K562 (cell line): ENCODE results near the gene TNPO2. TPM values are rescaled to one million over a fixed set of nuclear protein-coding genes. Genes with fewer than 3 reads are reported as not detected.

ENCODE experiments used
- ATAC-seq: fragments of 200-7000 bp; cut with Tn5 transposase; 3 replicates; pipeline ENCODE4 v1.9.1; 2020; ENCODE audit warnings: moderate library complexity
- BruUV-seq: library from RNA; stranded (reverse); fragments of 400-500 nt; replicated peaks from 2 replicates; lab custom pipeline; 2021; lab: Mats Ljungman, UMichigan
- CTCF ChIA-PET: fragments of 300-600 bp; formaldehyde crosslinking; extraction: SDS; loops from one replicate; lab custom pipeline; 2021; ENCODE audit warnings: low intra/inter-chr PET ratio; lab: Yijun Ruan, JAX
- POLR2A ChIA-PET: fragments of 300-600, 350-650 bp; sonication (Branson Sonifier 250); formaldehyde crosslinking; extraction: SDS; loops from one replicate; lab custom pipeline; 2021; ENCODE audit warnings: antibody characterized with exemption, inconsistent platforms; lab: Yijun Ruan, JAX
- DNase-seq, 4 experiments: peaks; one replicate each; pipeline versions ENCODE4 v3.0.0 to v3.0.0-alpha.2; 2011 to 2018; ENCODE audit warnings: low spot score in 3 of 4, mixed read lengths in 3 of 4; ENCODE audit errors: extremely low read depth in 1 of 4
- FAIRE-seq: peaks from 2 replicates; lab custom pipeline; 2011; peaks lifted over from hg19 to GRCh38; lab: Jason Lieb, UNC
- H2AFZ ChIP-seq: 2 replicates; pipeline ENCODE4 v1.6.0; 2011; ENCODE audit warnings: low read depth, low read length, control low read depth, inconsistent platforms
- H3K27ac ChIP-seq: fragments of 200-600 bp; 3 replicates; pipeline ENCODE4 v1.8.0; 2011; ENCODE audit warnings: low read depth, mild to moderate bottlenecking, control low read depth, inconsistent platforms, low read length, moderate library complexity, mixed read lengths; ENCODE audit errors: extremely low read depth
- H3K27me3 ChIP-seq, 2 experiments: fragments of 300-600 bp in 1 of 2; 2 replicates in 1 of 2; 3 replicates in 1 of 2; pipeline versions ENCODE4 v1.6.0 to v1.8.0; 2011; ENCODE audit warnings: inconsistent platforms in 2 of 2, low read length in 2 of 2, mild to moderate bottlenecking in 1 of 2, mixed read lengths in 1 of 2, moderate library complexity in 1 of 2; ENCODE audit not compliant: control insufficient read depth in 2 of 2, insufficient read depth in 2 of 2
- H3K36me3 ChIP-seq: fragments of 300-600 bp; 3 replicates; pipeline ENCODE4 v1.8.0; 2011; ENCODE audit warnings: mild to moderate bottlenecking, low read length, inconsistent platforms; ENCODE audit not compliant: control insufficient read depth, insufficient read depth
- H3K4me1 ChIP-seq, 2 experiments: fragments of 200-600 bp in 1 of 2; replicated peaks in 1 of 2; 2 replicates in 1 of 2; 3 replicates in 1 of 2; pipeline versions ENCODE4 v1.5.1 to v1.8.0; 2011; ENCODE audit warnings: inconsistent platforms in 2 of 2, low read length in 2 of 2, mild to moderate bottlenecking in 1 of 2, mixed read lengths in 1 of 2, moderate library complexity in 1 of 2; ENCODE audit not compliant: control insufficient read depth in 2 of 2, insufficient read depth in 2 of 2
- H3K4me2 ChIP-seq: 2 replicates; pipeline ENCODE4 v1.6.1; 2011; ENCODE audit warnings: low read length, control low read depth, inconsistent platforms, mixed read lengths; ENCODE audit not compliant: insufficient read depth
- H3K4me3 ChIP-seq: fragments of 200-600 bp; sonication (generic), shearing (Covaris generic); 2 replicates; pipeline ENCODE4 v1.5.1; 2016; ENCODE audit warnings: control low read depth, inconsistent platforms
- H3K79me2 ChIP-seq: fragments of 200-600 bp; 3 replicates; pipeline ENCODE4 v1.8.0; 2011; ENCODE audit warnings: low read length, inconsistent platforms; ENCODE audit not compliant: control insufficient read depth, insufficient read depth
- H3K9ac ChIP-seq, 2 experiments: 2 replicates each; pipeline versions ENCODE4 v1.6.0 to v1.6.1; 2011; ENCODE audit warnings: low read depth in 2 of 2, low read length in 2 of 2, control low read depth in 1 of 2, inconsistent platforms in 1 of 2, mild to moderate bottlenecking in 1 of 2, mixed read lengths in 1 of 2; ENCODE audit not compliant: insufficient read depth in 1 of 2
- H3K9me1 ChIP-seq: one replicate; pipeline ENCODE4 v1.6.0; 2011; ENCODE audit warnings: inconsistent platforms, mild to moderate bottlenecking, low read length, moderate library complexity; ENCODE audit not compliant: control insufficient read depth, insufficient read depth
- H3K9me3 ChIP-seq: replicated peaks from 2 replicates; pipeline ENCODE4 v1.5.1; 2011; ENCODE audit warnings: low read depth, low read length, inconsistent platforms; ENCODE audit not compliant: control insufficient read depth, insufficient read depth
- H4K20me1 ChIP-seq: replicated peaks from 2 replicates; pipeline ENCODE4 v1.6.1; 2011; ENCODE audit warnings: low read length, inconsistent platforms, mixed read lengths; ENCODE audit not compliant: control insufficient read depth, insufficient read depth
- KDM1A ChIP-seq, 2 experiments: fragments of 450-650 bp; IDR thresholded peaks; 2 replicates each; pipeline ENCODE4 v1.6.1; 2016; ENCODE audit warnings: mild to moderate bottlenecking in 2 of 2
- KLF16 ChIP-seq: IDR thresholded peaks from 2 replicates; pipeline ENCODE4 v1.6.1; 2016; ENCODE audit warnings: antibody characterized with exemption
- PBX2 ChIP-seq, 2 experiments: IDR thresholded peaks in 1 of 2; conservative IDR thresholded peaks in 1 of 2; 2 replicates each; pipeline ENCODE4 v1.6.1; 2016; ENCODE audit warnings: low read depth in 2 of 2, mild to moderate bottlenecking in 1 of 2, missing compliant biosample characterization in 1 of 2, missing genetic modification characterization in 1 of 2, moderate library complexity in 1 of 2
- POLR2G ChIP-seq: fragments of 200-400 bp; formaldehyde crosslinking; IDR thresholded peaks from 2 replicates; pipeline ENCODE4 v1.6.1; 2017; ENCODE audit warnings: low read depth, mild to moderate bottlenecking, antibody characterized with exemption, low read length, moderate library complexity
- REST ChIP-seq, 2 experiments: fragments of 450-650 bp; formaldehyde crosslinking in 1 of 2; IDR thresholded peaks; 2 replicates each; pipeline versions ENCODE4 v1.4.0 to v1.6.1; 2014 to 2020; ENCODE audit warnings: mild to moderate bottlenecking in 2 of 2, borderline replicate concordance in 1 of 2, low read depth in 1 of 2
- WGBS: fragments of 100-300 bp; shearing (Covaris generic); methylation state at CpG from one replicate; pipeline ENCODE4 v1.1.6; 2016; ENCODE audit warnings: low coverage, mixed read lengths; ENCODE audit not compliant: insufficient coverage; ENCODE audit errors: missing lambda C conversion rate; 5-methylcytosine and 5-hydroxymethylcytosine counted together
- in situ Hi-C: fragments of 300-500 bp; cut with MboI; formaldehyde crosslinking; loops from 4 replicates; pipeline ENCODE4 v1.15.0; 2018; ENCODE audit warnings: inconsistent platforms, mixed read lengths
- intact Hi-C: fragments of 100-400 bp; cut with micrococcal nuclease; formaldehyde crosslinking; loops from 2 replicates; pipeline ENCODE4 v1.14.2; 2022
- polyA plus RNA-seq, 8 experiments: library from polyadenylated mRNA; depleted of rRNA in 4 of 8; stranded (reverse) in 5 of 8; unstranded in 3 of 8; fragments of >200 nt; fragmentation: Nextera tagmentation in 2 of 8; fragmentation: Illumina TruSeq in 1 of 8; extraction: Ambion mirVana in 2 of 8; extraction: Trizol in 1 of 8; gene quantifications; 2 replicates each; pipeline versions ENCODE4 v1.2.1 to v1.2.3, GENCODE V29; 2011 to 2014; ENCODE audit warnings: inconsistent platforms in 1 of 8, missing spikeins in 1 of 8
- total RNA-seq, 7 experiments: library from RNA; depleted of rRNA in 6 of 7; stranded (reverse); fragments of >200 nt in 6 of 7; fragmentation: Illumina TruSeq in 2 of 7; extraction: Trizol in 2 of 7; gene quantifications; 2 replicates each; pipeline versions ENCODE4 v1.2.1 to v1.2.3, GENCODE V29; 2011 to 2021; ENCODE audit warnings: low replicate concordance in 1 of 7

The TNPO2 gene
- total and polyA plus RNA-seq, 9 of the 15 experiments (the other 6 are each of a cell fraction or from before 2014, with no cell fraction given), result 6.0 to 126 (median 53.8) TPM

GRCh38 chr19:12664406-12665280 is 59.1 kb downstream of the TNPO2 start:
- Histone ChIP-seq H3K4me2 (no peak overlapping the region), H3K4me1 (peaks cover 13 to 40% of the 10 kb centered on the region in 2 experiments; a peak in 4 of 5 replicates), H3K36me3 (peaks cover 31% of the 10 kb centered on the region; the same call in 2 of the 3 replicates), H3K27ac (no peak overlapping the region), H4K20me1 (peaks cover 5% of the 10 kb centered on the region; the same call in 1 of the 2 replicates), H3K79me2 (peaks cover 22% of the 10 kb centered on the region), H3K9me1 (no peaks in the 10 kb centered on the region), H3K27me3 (no peaks in the 10 kb centered on the region), H3K9me3 (no peaks in the 10 kb centered on the region), H3K4me3 (no peak overlapping the region), H3K9ac (peak overlapping the region in 1 of 2 experiments; percentile 37; a peak in 2 of 4 replicates), H2AFZ (no peak overlapping the region)
- in situ Hi-C loops, result no loop called here
- peak; percentile 71 to 79 (median 74) for DNase-seq
- WGBS, result 78% methylated on average over 23 of the region's 29 CpGs
- ChIA-PET CTCF (no interaction called here), POLR2A (no interaction called here)
- peak; percentile 81 for ATAC-seq
- peak; percentile 74 for FAIRE-seq
- TF ChIP-seq PBX2 (CRISPR knock-in tag; IDR thresholded peaks at IDR 0.05; ENCODE audit: low read depth) (no peak), PBX2 (tag; conservative IDR thresholded peaks at IDR 0.05; ENCODE audit: low read depth) (no peak), KDM1A (IDR thresholded peaks at IDR 0.05) (no peak), REST (IDR thresholded peaks at IDR 0.05; ENCODE audit: borderline replicate concordance) (peak; percentile 97), REST (CRISPR knock-in tag; IDR thresholded peaks at IDR 0.05; ENCODE audit: low read depth) (no peak), POLR2G (0 out of 2 replicates have a peak, but pooled peaks have one; percentile 27), KLF16 (peak; percentile 81)
- no TSS peak for BruUV-seq
- intact Hi-C loops, result no loop called here
